ENCODE results near the gene NSUN2. TPM values are rescaled to one million over a fixed set of nuclear protein-coding genes. Genes with fewer than 3 reads are reported as not detected.

The NSUN2 gene
- 34.3 and 46.1 TPM in 2 replicates for total RNA-seq

GRCh38 chr5:6632888-6633468 lies at the start of gene NSUN2, which contains the start of gene SRD5A1:
NSUN2 (minus strand) TSS chr5:6633044; CDS start chr5:6632979, 65 bp downstream.
SRD5A1 (plus strand) TSS chr5:6633440; CDS start chr5:6633577, 137 bp downstream.

Other genes starting within 250 kb of the NSUN2 start
- not detected in 2 replicates for gene UBE2QL1, start 184.2 kb downstream of the NSUN2 start, total RNA-seq
- 5.2 and 7.8 TPM in 2 replicates for gene SRD5A1, start 396 bp upstream of the NSUN2 start, total RNA-seq
- 9.0 and 12.1 TPM in 2 replicates for gene TENT4A, start 80.4 kb upstream of the NSUN2 start, total RNA-seq

Data from myometrial cell (primary cell).